Measurements from ENCODE around the gene EXOC6B. TPM values are rescaled to one million over a fixed set of nuclear protein-coding genes. Genes with fewer than 3 reads are reported as not detected.
A peak's percentile ranks its signal among the peaks of the same experiment; 100 is the strongest.

EXOC6B gene
- total and polyA plus RNA-seq, 5 experiments from 2014 or later: 3.3 to 20.1 (median 3.4) TPM

DNA sequence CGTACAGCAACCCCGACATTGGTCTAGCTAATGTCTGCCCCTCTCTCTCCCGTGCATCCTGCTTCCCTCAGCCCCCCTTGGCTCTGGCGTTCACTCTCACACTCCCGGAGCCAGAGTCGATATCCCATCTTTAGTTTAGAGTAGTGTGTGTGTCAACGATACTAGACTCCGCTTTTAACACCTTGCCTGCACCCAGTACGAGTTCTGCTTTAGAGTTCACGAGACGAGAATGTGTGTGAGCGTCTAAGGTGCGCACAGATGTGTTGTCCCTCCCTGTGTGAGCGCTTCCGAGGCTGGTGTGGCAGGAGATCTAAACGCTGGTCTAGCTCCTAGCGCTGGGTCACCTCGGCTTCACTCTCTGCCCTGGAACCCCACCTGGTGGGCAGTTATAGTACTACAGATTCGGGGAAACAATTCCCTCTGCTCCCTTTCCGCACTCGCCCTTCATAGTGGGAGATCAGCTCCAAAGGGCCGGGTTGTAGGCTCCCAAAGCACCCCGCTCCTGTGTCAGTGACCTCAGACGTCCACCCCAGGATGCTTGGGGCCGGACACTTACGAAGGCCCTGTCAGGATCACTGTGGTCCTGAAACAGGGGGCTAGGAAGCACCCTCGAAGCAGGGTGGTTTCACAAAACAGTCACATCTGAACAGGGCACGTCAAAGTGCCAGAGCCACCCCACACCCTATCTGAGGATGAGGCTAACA lies 675.5 kb downstream of the EXOC6B start:
- H3K4me3 Mint-ChIP-seq: peak overlapping the region; percentile 72 to 90 (median 85)
- peaks cover 0 to 7% (median 0%) of the 10 kb centered on the region in 9 donors for H3K9me3 Mint-ChIP-seq
- ATAC-seq (peak; percentile 57 to 66), DNase-seq (peak; percentile 22 to 76 (median 52))
- peaks cover 0 to 9% (median 0%) of the 10 kb centered on the region in 3 donors for H3K36me3 Mint-ChIP-seq
- peak overlapping the region in 1 of 10 donors; percentile 85 for H3K27ac Mint-ChIP-seq
- peaks cover 28 to 49% (median 38%) of the 10 kb centered on the region in 4 donors for H3K4me1 Mint-ChIP-seq
- H3K27me3 Mint-ChIP-seq: peaks cover 39 to 90% (median 69%) of the 10 kb centered on the region in 5 donors
- POLR2A ChIA-PET: interaction anchor here (1.1 kb wide), 1 partner anchor 12 kb away, joined by 3 read pairs; no protein-coding TSS in a partner anchor

DNA sequence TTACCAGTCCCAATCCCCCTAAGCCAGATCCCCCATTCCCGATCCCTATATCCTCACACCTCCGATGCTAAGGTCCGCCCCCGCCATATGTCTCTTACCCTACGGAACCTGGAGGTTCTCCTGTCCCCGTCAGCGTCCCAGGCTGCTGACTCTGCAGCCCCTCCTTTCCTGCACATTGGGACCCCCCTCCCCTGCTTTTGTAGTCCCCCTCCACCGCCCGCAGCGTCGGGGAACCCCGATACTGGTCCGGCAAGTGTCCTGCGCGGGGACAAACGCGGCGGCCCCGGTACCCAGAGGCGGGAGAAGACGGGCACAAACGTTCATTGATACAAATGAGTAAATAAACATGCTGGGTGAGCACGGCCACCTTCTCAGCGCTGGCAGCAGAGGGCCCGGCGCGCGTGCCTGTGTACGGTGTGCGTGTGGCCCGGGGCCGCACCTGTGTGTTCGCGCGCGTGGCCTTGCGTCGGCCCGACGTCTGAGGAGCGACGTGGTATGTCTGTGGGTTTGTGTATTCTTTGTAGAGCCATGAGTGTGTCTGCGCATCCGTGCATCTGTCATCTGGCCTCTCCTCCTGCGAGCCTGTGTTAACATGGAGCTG lies 676.2 kb downstream of the EXOC6B start:
- ATAC-seq: peak; percentile 42 to 49
- DNase-seq: peak in 1 of 10 donors; percentile 18
- Mint-ChIP-seq H3K9me3 (peaks cover 0 to 7% (median 0%) of the 10 kb centered on the region in 9 donors), H3K27ac (peak overlapping the region in 2 of 10 donors; percentile 38 to 85), H3K36me3 (peaks cover 0 to 9% (median 0%) of the 10 kb centered on the region in 3 donors), H3K27me3 (peaks cover 37 to 86% (median 67%) of the 10 kb centered on the region in 5 donors), H3K4me1 (peaks cover 28 to 54% (median 41%) of the 10 kb centered on the region in 4 donors), H3K4me3 (peak overlapping the region; percentile 72 to 90 (median 85))
- POLR2A ChIA-PET: interaction anchor here (1.1 kb wide), 1 partner anchor 12 kb away, joined by 3 read pairs; no protein-coding TSS in a partner anchor

DNA sequence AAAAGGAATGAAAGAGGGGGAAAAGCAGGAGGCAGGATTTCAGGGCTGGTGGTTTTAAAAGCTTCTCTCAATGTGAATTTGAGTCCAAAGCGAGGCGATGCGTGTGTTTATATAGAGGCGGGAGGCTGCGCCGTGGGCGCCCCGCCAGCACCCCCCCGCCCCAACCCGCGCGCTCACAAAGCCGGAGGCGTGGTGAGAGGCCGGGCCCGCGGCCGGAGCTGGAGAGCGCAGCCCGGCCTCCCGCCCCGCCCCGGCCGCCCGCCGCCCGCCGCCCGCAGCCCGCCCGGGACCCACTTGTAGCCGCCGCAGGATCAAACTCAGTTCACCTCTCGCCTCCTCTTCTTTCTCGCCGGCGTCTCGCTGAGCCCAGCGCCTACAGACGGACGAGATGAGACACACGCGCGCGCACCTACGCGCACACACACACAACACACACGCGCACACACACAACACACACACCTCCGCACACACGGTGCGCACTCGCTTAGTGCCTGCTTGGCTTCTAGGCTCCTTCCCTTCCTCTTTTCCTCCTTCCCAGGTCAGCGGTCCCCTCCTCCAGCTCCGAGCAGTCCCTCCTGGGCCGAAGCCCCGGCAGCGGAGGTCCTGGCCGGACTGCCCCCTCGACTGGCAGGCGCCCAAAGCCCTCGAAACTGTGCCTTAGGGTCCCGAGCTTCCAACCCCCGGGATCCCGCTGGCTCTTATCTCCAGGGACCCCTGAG lies 676.8 kb downstream of the EXOC6B start:
- ATAC-seq (peak in 1 of 2 donors; percentile 18), DNase-seq (peak in 2 of 10 donors; percentile 6 to 17)
- Mint-ChIP-seq H3K4me3 (peak overlapping the region; percentile 75 to 92 (median 90)), H3K9me3 (peaks cover 0 to 7% (median 0%) of the 10 kb centered on the region in 9 donors), H3K27me3 (peaks cover 36 to 82% (median 69%) of the 10 kb centered on the region in 5 donors), H3K4me1 (peaks cover 28 to 56% (median 42%) of the 10 kb centered on the region in 4 donors), H3K27ac (peak overlapping the region in 2 of 10 donors; percentile 31 to 38), H3K36me3 (peaks cover 0 to 9% (median 0%) of the 10 kb centered on the region in 3 donors)
- POLR2A ChIA-PET: no interaction called here

DNA sequence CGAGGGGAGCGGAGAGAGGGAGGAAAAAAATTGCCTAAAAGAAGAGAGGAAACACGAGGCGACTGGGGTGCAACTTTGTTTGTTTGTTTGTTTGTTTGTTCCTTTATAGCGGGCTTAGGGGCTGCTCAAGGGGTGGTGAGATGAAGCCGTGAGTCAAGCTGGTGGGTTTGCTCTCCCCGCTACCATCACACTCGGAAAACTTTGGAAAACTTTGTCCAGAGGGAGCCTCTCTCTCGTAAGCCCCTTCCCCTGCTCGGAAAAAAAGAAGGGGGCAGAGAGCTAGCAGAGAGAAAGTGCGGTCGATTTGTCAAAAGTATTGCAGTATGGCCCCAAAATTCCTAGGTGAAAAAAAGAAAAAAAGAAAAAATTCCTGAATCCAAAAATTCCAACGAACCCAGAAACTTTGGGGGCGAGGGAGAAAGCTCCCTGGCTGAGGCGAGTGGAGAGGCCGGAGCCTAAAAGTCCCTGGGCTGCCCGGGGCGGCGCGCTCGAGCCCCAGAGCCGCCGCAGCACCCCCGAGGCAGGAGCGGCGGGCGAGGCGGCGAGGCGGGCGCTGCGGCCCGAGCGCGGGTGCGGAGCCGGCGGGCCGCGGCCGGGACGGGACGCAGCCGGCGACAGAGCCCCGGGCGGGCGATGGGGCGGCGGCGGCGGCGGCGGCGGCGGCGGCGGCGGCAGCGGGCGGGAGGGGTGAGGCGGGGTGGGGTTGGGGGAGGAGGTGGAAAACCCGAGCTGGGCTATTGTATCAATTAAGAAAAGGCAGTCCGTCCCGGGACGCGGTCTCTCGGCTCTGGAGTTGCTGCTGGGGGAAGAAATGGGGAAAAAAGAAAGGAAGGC lies 677.6 kb downstream of the EXOC6B start:
- POLR2A ChIA-PET: no interaction called here
- peaks cover 28 to 63% (median 45%) of the 10 kb centered on the region in 4 donors for H3K4me1 Mint-ChIP-seq
- H3K36me3 Mint-ChIP-seq: peaks cover 0 to 9% (median 0%) of the 10 kb centered on the region in 3 donors
- peak overlapping the region; percentile 75 to 92 (median 90) for H3K4me3 Mint-ChIP-seq
- ATAC-seq (no peak), DNase-seq (peak in 1 of 10 donors; percentile 10)
- peak overlapping the region in 2 of 10 donors; percentile 18 to 65 for H3K27ac Mint-ChIP-seq
- H3K9me3 Mint-ChIP-seq: peaks cover 0 to 7% (median 0%) of the 10 kb centered on the region in 9 donors
- H3K27me3 Mint-ChIP-seq: peaks cover 36 to 85% (median 73%) of the 10 kb centered on the region in 5 donors

DNA sequence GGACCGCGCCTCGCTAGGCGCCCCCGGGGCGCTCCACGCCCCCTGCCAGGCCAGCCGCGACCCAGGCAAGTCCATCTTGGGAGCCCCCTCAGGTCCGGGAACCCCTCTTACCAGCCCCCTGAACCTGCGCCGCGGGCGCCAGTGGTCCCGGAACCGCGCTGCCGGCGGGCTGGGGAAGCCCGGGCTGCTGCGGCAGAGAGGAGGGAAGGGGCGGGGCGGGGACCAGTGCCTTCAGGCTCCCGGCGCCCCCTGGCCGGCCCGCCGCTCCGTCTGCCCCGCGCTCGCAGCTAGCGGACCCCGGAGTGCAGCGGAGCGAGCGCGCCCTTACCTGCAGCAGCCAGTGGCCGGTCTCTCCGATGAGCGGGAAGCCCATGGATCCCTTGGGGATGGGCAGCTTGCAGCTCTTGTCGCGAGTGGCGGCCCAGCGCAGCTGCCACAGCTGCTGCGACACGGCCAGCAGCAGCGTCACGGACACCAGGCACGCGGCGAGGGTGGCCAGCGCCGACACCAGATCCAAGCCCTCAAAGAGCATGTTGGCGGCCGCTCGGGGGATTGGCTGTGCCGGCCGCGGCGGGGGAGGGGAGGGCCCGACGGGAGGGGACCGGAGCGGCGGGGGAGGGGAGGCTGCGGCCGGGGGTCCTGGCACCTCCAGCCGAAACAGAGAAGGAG lies 678.4 kb downstream of the EXOC6B start, which contains the start of gene CYP26B1:
CYP26B1 (minus strand) TSS at position 560 of the 669 bp plus-strand sequence; CDS start at position 532, 28 bp downstream.
- DNase-seq (peak in 1 of 10 donors; percentile 19), ATAC-seq (no peak)
- peak within 1 kb of the TSS in 2 of 10 donors; percentile 18 to 65 for H3K27ac Mint-ChIP-seq
- peaks cover 34 to 83% (median 69%) of the 10 kb centered on the region in 5 donors for H3K27me3 Mint-ChIP-seq
- POLR2A ChIA-PET: no interaction called here
- H3K36me3 Mint-ChIP-seq: peaks cover 0 to 9% (median 0%) of the 10 kb centered on the region in 3 donors
- peaks cover 28 to 63% (median 45%) of the 10 kb centered on the region in 4 donors for H3K4me1 Mint-ChIP-seq
- H3K9me3 Mint-ChIP-seq: peaks cover 0 to 7% (median 0%) of the 10 kb centered on the region in 9 donors
- H3K4me3 Mint-ChIP-seq: peak within 1 kb of the TSS; percentile 75 to 92 (median 90)

DNA sequence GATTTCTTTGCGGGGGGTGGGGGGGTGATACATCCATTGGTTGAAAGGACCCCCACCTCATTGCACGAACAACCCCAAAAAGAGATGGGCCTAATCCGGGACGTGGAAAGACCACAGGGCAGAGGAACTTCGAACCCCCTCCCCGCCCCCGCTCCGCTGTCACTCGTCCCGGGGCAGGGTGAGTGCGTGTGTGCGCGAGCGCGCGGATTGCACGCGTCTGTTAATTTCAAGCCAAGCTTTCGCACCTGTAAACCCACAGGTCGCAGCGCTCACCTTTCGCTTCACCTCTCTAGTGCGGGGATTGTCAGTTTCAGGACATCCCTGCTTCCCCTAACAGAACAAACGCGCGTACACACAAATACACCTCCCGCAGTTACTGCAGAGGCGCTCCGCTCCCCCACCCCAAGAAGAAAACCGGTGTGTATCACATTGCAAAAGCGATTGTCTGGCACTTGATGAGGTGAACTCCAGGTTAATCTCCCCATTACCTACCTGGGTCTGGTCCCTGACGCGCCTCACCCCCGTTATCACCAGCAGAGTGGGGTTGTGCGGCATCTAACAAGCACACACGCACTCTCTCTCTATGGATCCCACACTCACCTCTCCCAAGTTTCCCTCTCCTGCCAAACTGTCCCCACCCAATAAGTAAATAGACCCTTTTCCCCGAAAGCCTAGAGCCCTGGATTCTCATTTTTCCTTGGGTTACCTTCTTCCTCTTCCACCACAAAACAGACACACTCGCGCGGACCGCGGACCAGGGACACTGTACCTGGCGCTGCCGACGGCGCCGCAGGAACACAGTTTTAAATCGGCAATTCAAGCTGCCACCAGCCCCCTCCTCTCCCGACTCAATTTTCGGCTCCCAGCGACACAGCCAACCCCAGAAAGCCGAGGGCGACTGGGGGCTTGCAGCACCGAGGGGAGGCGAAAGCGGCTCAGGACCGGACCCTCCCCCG lies 679.2 kb downstream of the EXOC6B start:
- H3K4me1 Mint-ChIP-seq: peaks cover 28 to 63% (median 45%) of the 10 kb centered on the region in 4 donors

DNA sequence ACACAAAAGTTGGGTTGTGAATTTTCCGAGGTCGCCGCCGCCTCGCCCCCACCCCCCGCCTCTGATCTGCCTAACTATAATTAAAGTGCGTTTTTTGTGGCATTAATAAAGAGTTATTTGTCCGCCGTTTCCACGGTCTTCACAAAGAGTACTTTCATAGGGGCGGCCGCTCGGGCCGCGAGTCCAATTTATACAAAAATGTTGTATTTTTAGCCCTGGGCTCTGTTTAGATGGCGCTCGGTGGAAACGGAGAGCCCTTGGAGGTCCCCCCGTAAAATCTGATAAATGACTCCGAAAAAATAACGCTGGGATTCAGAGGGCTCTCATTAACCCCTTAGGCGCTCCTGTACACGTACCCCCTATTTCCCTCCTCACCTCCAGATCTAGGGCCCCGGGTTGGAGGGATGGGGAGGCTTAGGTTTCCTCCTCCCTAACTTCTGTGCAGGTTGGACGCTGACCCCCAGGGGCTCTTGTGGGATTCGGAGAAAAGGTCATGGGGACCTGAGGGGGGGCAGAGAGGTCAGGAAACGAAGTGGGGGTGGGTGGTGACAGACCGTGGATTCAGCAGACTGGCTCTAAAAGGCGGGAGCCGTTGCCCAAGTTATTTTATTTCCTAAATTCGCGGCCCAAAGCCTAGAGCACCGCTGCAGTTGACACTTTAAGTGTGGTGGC lies 680.0 kb downstream of the EXOC6B start:
- peak overlapping the region in 2 of 10 donors; percentile 40 to 43 for H3K27ac Mint-ChIP-seq
- ATAC-seq (no peak), DNase-seq (peak in 1 of 10 donors; percentile 11)
- H3K4me1 Mint-ChIP-seq: peaks cover 28 to 63% (median 45%) of the 10 kb centered on the region in 4 donors
- H3K4me3 Mint-ChIP-seq: peak overlapping the region; percentile 69 to 88 (median 82)
- H3K36me3 Mint-ChIP-seq: peaks cover 0 to 9% (median 0%) of the 10 kb centered on the region in 3 donors
- H3K9me3 Mint-ChIP-seq: peaks cover 0 to 7% (median 0%) of the 10 kb centered on the region in 9 donors
- POLR2A ChIA-PET: no interaction called here
- H3K27me3 Mint-ChIP-seq: peaks cover 29 to 78% (median 62%) of the 10 kb centered on the region in 5 donors

More for the DNA sequence above, 679.2 kb downstream of the EXOC6B start:
- Mint-ChIP-seq H3K27me3 (peaks cover 34 to 86% (median 68%) of the 10 kb centered on the region in 5 donors), H3K9me3 (peaks cover 0 to 7% (median 0%) of the 10 kb centered on the region in 9 donors), H3K27ac (no peak overlapping the region), H3K4me3 (peak overlapping the region; percentile 23 to 88 (median 77)), H3K36me3 (peaks cover 0 to 9% (median 0%) of the 10 kb centered on the region in 3 donors)
- ATAC-seq (no peak), DNase-seq (peak in 1 of 10 donors; percentile 13)
- POLR2A ChIA-PET: no interaction called here

DNA sequence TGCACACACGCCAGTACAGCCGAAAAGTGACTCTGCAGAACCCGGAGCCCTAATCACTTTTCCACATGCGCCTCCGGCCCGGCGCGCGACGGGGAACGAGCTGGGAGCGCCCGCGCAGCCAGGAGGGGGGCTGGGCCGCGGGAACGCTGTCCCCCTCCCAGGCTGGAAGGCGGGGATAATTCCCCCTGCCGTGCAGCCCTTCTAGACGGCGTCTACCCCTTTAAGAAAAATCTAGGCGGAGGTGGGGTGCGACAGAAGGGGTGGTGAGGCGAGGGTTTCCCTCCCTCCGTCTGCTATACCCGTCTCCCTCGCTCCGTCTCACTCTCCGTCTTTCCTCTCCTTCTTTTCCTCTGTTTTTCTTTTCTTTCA lies 680.6 kb downstream of the EXOC6B start:
- peak overlapping the region in 1 of 10 donors; percentile 43 for H3K27ac Mint-ChIP-seq
- peaks cover 0 to 7% (median 0%) of the 10 kb centered on the region in 3 donors for H3K36me3 Mint-ChIP-seq

DNA sequence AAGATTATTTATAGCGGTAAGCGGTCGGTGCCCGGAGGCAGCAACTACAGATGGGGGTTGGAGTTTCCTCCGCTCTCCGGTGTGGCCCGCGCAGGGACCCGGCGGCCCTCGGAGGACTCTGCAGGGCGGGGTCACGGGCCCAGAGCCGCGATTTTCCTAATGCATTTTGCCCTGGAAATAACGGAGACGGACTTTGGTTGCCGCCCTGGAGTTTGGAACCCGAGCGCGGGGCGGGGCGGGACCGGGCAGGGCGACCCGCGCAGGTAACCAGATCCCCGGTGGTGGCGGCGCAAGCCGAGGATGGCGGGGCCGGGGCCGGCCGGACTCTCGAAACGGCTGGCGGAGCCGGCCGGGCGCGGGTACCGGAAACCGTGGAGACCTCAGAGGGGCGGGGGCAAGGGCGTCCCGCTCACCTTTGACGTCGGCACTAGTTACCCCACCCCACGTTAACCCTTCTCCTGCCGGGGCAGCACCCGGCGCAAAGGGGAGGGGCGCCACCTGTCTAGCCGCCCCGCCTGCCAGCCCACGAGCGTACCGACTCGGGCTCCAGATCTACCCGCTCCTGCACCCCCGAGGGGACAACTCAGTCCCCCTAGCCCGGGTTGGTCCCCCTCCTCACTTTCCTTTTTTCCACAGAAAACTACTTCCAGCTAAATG lies 681.1 kb downstream of the EXOC6B start:
- DNase-seq: no peak
- H3K9me3 Mint-ChIP-seq: peaks cover 0 to 7% (median 0%) of the 10 kb centered on the region in 9 donors
- POLR2A ChIA-PET: no interaction called here
- peak overlapping the region in 9 of 10 donors; percentile 44 to 88 (median 50) for H3K4me3 Mint-ChIP-seq
- H3K27me3 Mint-ChIP-seq: peaks cover 22 to 67% (median 53%) of the 10 kb centered on the region in 5 donors
- peaks cover 20 to 53% (median 38%) of the 10 kb centered on the region in 4 donors for H3K4me1 Mint-ChIP-seq
- ATAC-seq: peak; percentile 21 to 24
- no peak overlapping the region for H3K27ac Mint-ChIP-seq
- H3K36me3 Mint-ChIP-seq: peaks cover 0 to 7% (median 0%) of the 10 kb centered on the region in 3 donors

More for the DNA sequence above, 680.6 kb downstream of the EXOC6B start:
- ATAC-seq (no peak), DNase-seq (peak in 1 of 10 donors; percentile 14)
- H3K27me3 Mint-ChIP-seq: peaks cover 28 to 73% (median 58%) of the 10 kb centered on the region in 5 donors
- POLR2A ChIA-PET: no interaction called here
- peak overlapping the region; percentile 69 to 88 (median 82) for H3K4me3 Mint-ChIP-seq
- peaks cover 25 to 58% (median 43%) of the 10 kb centered on the region in 4 donors for H3K4me1 Mint-ChIP-seq
- peaks cover 0 to 7% (median 0%) of the 10 kb centered on the region in 9 donors for H3K9me3 Mint-ChIP-seq

All from naive thymus-derived CD8-positive, alpha-beta T cell (primary cell).